ENCODE data around the gene IGBP1. TPM values are rescaled to one million over a fixed set of nuclear protein-coding genes. Genes with fewer than 3 reads are reported as not detected.

The IGBP1 gene
- polyA plus RNA-seq (2011; rRNA removed) (68.3 and 86.4 TPM in 2 replicates), polyA minus RNA-seq (2011; rRNA and poly(A)+ RNA removed) (23.4 and 30.2 TPM in 2 replicates)

DNA sequence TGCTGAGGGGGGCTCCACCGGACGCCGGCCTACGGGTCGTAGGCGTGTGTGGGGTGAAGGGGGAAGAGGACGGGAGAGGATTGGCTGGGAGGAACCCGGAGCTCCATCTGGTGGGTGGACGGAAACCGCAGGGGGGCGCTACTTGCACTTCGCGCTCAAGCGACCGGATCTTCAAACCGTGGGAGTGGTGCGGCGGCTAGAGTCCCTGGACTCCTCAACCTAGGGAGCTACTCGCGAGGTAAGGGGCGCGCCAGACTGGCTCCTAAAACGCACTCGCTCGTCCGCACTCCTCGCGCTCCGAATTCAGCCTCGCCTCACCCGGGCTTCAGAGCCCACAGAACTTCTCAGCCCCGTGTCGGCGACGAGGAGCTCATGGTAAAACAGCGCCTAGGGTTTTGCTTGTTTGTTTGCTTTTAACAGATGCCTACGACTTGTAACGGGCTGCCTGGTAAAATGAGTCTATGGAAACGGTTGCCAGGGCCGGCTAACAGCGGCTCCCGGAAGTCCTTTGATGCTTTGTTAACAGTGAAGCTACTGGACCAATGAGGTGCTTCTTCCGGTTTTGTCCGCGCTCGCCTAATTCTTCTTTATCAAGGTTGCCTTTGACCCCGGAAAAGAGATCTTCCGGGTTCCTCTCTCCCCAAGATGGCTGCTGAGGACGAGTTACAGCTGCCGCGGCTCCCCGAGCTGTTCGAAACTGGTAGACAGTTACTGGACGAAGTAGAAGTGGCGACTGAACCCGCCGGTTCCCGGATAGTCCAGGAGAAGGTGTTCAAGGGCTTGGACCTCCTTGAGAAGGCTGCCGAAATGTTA is at the start of gene IGBP1:
TSS of gene IGBP1 (plus strand) at position 145 of the 813 bp plus-strand sequence. CDS start at position 646, 501 bp downstream.
- CTCF ChIA-PET = interaction anchor here (0.6 to 2.0 kb wide), 18 partner anchors 9 to 1234 kb away, joined by 3 to 10 read pairs (median 4); no protein-coding TSS in a partner anchor
- peak; percentile 41 for DNase-seq (ENCODE audit: low read depth)
- POLR2A ChIA-PET = interaction anchor here (0.5 kb wide), 1 partner anchor 210 kb away, joined by 7 read pairs; no protein-coding TSS in a partner anchor
- Histone ChIP-seq H3K36me3 (ENCODE audit: control insufficient read depth, insufficient read depth, low read length) (no peaks in the 10 kb centered on the region; the same call in 1 of the 2 replicates), H3K27me3 (ENCODE audit: control insufficient read depth, insufficient read depth, low read length) (no peaks in the 10 kb centered on the region), H3K4me3 (ENCODE audit: low read depth, low read length) (peak within 1 kb of the TSS; percentile 73)
- TF ChIP-seq, protein P1, sequence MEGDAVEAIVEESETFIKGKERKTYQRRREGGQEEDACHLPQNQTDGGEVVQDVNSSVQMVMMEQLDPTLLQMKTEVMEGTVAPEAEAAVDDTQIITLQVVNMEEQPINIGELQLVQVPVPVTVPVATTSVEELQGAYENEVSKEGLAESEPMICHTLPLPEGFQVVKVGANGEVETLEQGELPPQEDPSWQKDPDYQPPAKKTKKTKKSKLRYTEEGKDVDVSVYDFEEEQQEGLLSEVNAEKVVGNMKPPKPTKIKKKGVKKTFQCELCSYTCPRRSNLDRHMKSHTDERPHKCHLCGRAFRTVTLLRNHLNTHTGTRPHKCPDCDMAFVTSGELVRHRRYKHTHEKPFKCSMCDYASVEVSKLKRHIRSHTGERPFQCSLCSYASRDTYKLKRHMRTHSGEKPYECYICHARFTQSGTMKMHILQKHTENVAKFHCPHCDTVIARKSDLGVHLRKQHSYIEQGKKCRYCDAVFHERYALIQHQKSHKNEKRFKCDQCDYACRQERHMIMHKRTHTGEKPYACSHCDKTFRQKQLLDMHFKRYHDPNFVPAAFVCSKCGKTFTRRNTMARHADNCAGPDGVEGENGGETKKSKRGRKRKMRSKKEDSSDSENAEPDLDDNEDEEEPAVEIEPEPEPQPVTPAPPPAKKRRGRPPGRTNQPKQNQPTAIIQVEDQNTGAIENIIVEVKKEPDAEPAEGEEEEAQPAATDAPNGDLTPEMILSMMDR (IDR thresholded peaks at IDR 0.05; ENCODE audit: insufficient read depth, low read depth, low read length) = peak; percentile 73

DNA sequence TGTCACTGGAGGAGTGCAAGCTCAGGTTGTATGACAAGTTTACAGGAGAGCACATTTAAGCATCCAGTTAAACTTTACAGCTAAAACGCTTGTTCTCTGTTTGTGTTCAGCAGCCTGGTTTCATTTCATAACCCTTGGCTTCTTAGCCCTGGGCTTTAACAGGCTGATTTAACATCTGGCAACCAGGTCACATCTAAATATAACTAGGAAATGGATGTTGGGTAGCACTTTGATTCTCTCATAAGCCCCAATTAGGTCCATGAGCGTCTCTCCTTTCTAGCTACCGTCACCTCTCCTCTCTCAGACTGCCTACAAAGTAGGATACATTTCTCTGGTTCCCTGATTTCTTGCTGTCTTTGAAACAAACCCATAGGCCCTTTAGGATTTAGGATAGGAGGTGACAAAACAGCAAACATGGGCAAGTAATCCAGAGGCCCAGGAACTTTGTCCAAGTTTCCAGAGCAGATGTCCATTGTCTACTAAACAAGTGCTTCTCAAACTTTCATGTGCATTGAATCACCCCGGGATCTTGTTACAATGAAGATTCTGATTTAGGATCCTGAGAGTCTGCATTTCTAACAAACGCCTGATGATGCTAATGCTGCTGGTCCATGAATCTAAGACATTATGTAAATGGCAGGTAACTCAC is 48.5 kb upstream of the IGBP1 start:
- TF ChIP-seq, protein P1 (IDR thresholded peaks at IDR 0.05; ENCODE audit: insufficient read depth, low read depth, low read length) = no peak
- POLR2A ChIA-PET = no interaction called here
- CTCF ChIA-PET = no interaction called here
- Histone ChIP-seq H3K36me3 (ENCODE audit: control insufficient read depth, insufficient read depth, low read length) (no peaks in the 10 kb centered on the region), H3K4me3 (ENCODE audit: low read depth, low read length) (no peak overlapping the region), H3K27me3 (ENCODE audit: control insufficient read depth, insufficient read depth, low read length) (no peaks in the 10 kb centered on the region)
- DNase-seq (ENCODE audit: low read depth) = no peak

DNA sequence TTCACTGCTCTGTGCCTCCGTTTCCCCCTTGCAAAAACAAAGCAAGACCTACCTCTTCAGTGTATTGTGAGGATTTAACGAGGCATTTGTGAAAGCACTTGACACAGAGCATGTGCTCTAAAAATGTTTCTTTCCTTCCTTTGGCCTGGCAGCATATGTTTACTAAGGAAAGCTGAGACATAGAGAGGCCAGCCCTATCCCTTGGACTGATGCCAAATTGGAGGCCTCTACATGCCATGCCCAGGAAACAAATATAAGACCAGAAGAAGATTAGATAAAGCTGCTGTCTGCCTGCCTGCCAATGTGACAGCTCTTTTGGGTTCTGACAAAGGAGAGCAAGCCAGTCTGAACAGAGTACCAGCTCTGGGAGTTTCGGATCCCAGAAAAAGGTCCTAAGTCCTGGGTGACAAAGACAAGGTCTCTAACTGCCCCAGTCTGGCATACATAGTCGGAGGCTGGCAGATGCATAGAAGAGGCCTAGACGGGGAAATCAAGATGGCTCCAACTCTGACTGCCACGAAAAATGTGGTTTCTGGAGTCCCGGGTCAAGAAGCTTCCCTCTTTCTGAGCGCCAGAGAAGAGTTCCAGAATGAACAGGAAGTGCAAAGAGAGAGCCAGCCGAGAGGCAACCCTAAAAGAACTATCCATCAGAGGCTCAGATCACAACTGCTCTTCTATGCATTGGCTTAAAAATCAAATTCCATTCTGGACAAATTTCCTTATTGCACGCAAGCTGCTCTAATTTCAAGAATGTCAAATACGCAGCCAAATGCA is 45.2 kb upstream of the IGBP1 start:
- no peak overlapping the region for H3K4me3 ChIP-seq (ENCODE audit: low read depth, low read length)
- no peaks in the 10 kb centered on the region for H3K27me3 ChIP-seq (ENCODE audit: control insufficient read depth, insufficient read depth, low read length)
- TF ChIP-seq, protein P1 (IDR thresholded peaks at IDR 0.05; ENCODE audit: insufficient read depth, low read depth, low read length) = no peak
- CTCF ChIA-PET = interaction anchor here (1.0 to 3.2 kb wide), 3 partner anchors 9 to 57 kb away, joined by 3 to 25 read pairs (median 6); partner anchors contain the start of gene IGBP1
- no peaks in the 10 kb centered on the region for H3K36me3 ChIP-seq (ENCODE audit: control insufficient read depth, insufficient read depth, low read length)
- POLR2A ChIA-PET = no interaction called here
- DNase-seq (ENCODE audit: low read depth) = no peak

DNA sequence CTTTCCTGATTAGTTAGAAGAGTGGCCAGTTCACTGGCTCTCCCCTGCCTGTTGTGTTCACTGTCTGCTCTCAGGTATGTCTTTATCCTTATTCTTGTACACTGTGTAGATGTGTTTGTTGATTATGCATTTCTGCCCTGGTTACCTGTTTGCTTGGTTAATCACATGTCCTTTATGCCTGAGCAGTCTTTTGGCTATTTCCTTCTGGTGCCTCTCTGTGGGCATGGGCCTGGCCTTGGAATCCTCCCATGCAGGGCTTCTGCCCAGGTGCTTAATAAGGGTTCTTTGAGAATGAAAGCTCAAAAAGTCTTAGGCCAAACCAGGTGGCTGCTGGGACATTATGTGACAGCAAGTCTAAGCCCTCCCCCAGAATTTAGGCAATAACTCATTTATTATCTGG is 44.5 kb upstream of the IGBP1 start:
- CTCF ChIA-PET = interaction anchor here (1.4 kb wide), 1 partner anchor 58 kb away, joined by 6 read pairs; no protein-coding TSS in a partner anchor
- DNase-seq (ENCODE audit: low read depth) = no peak
- POLR2A ChIA-PET = no interaction called here
- H3K36me3 ChIP-seq (ENCODE audit: control insufficient read depth, insufficient read depth, low read length) = no peaks in the 10 kb centered on the region
- H3K27me3 ChIP-seq (ENCODE audit: control insufficient read depth, insufficient read depth, low read length) = no peaks in the 10 kb centered on the region
- TF ChIP-seq, protein P1 (IDR thresholded peaks at IDR 0.05; ENCODE audit: insufficient read depth, low read depth, low read length) = no peak
- H3K4me3 ChIP-seq (ENCODE audit: low read depth, low read length) = no peak overlapping the region

Measured in BJ (cell line).